CD1c-positive myeloid dendritic cell (primary cell): ENCODE results near the gene CLDN12.
A peak's percentile ranks its signal among the peaks of the same experiment; 100 is the strongest.

Experiments used
- DNase-seq: peaks from one replicate; pipeline ENCODE4 v3.0.0-alpha.2; 2016; ENCODE audit errors: extremely low spot score

The CLDN12 gene

GRCh38 chr7:90433221-90433620, 30.0 kb downstream of the CLDN12 start:
- DNase-seq = no peak

- no peak for DNase-seq
Observed at GRCh38 chr7:90445633-90446032, 42.4 kb downstream of the CLDN12 start.

- DNase-seq = no peak
Observed at GRCh38 chr7:90446137-90446899, 43.1 kb downstream of the CLDN12 start.

GRCh38 chr7:90453259-90453891, 50.1 kb downstream of the CLDN12 start:
- no peak for DNase-seq

- no peak for DNase-seq
Observed at GRCh38 chr7:90453931-90454330, 50.7 kb downstream of the CLDN12 start.

- peak; percentile 65 for DNase-seq
Observed at GRCh38 chr7:90455163-90456030, 52.1 kb downstream of the CLDN12 start.

- no peak for DNase-seq
Observed at GRCh38 chr7:90458104-90458503, 54.8 kb downstream of the CLDN12 start.

GRCh38 chr7:90459888-90460287, 56.6 kb downstream of the CLDN12 start:
- no peak for DNase-seq

GRCh38 chr7:90461219-90461618, 58.0 kb downstream of the CLDN12 start:
- peak; percentile 22 for DNase-seq

- peak; percentile 17 for DNase-seq
Observed at GRCh38 chr7:90463151-90463628, 59.9 kb downstream of the CLDN12 start.
